ENCODE data around the gene AMFR.

The AMFR gene

GRCh38 chr16:56425439-56425832 is at the start of gene AMFR:
AMFR (minus strand) TSS chr16:56425545; CDS start chr16:56425327, 218 bp downstream.
- FAIRE-seq, result no peak

- no peak for FAIRE-seq
Observed at GRCh38 chr16:56470666-56471065, 45.3 kb upstream of the AMFR start.

DNA sequence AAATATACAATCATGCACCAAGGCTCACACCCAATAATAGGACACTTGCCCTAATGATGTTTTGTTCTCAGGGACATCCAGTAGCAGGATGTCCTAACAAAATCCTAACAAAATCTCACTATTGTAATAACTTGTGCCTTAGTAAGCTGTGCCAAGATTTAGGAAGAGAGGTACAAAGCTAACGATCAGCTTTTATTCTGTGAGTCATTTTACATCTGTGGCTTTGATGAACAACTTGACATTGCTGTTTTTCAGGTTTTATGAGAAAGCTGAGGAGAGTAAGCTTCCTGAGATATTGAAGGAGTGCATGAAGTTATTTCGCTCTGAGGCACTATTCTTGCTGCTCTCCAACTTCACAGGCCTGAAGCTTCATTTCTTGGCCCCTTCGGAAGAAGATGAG is 44.9 kb upstream of the AMFR start:
- no peak for FAIRE-seq

DNA sequence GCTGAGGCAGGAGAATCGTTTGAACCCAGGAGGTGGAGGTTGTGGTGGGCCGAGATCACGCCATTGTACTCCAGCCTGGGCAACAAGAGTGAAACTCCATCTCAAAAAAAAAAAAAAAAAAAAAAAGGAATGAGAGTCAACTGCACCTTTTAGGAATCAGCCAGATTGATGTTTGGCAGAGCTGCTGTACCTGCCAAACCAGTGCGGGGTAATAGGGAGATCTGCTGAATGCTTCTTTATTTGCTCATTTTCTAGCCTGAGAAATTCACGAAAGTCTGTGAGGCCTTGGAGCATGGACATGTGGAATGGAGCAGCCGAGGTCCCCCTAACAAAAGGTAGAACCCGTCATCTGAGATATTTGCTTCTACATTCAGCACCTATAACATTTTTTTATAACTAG is 44.4 kb upstream of the AMFR start:
- FAIRE-seq, result no peak

GRCh38 chr16:56468800-56469199 is 43.5 kb upstream of the AMFR start:
- no peak for FAIRE-seq

DNA sequence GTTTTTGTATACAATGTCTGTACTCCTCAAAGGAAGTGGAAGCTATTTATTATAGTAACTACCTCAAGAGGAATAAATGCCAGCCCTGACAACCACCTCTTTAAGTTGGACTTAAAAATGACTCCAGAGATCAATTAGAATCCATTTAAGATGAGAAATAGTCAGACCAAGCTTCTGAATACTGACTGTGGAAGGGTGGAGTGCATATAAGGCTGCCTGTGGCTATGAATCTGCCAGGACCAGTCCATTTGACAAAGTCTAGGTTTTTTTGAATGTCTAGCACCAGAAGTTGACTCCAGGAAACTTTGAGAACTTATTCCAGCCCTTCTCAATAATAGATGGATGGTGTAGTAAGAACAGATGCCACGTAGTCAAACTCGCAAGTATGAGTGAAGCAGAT is 41.0 kb upstream of the AMFR start:
- no peak for FAIRE-seq

DNA sequence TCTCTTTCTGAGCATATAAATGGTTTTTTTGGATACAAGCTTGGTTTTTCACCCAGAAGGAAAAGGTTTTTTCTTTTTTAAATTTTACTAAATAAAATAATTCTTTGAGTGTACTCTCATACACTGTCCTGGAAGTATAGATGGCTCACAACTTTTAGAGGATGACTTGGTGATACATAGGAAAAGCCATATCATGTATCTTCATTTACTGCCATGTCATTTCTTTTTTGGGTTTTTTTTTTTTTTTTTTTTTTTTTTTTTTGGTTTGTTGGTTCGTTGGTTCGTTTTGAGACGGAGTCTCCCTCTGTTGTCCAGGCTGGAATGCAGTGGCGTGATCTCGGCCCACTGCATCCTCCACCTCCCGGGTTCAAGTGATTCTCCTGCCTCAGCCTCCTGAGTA is 37.8 kb upstream of the AMFR start:
- no peak for FAIRE-seq

DNA sequence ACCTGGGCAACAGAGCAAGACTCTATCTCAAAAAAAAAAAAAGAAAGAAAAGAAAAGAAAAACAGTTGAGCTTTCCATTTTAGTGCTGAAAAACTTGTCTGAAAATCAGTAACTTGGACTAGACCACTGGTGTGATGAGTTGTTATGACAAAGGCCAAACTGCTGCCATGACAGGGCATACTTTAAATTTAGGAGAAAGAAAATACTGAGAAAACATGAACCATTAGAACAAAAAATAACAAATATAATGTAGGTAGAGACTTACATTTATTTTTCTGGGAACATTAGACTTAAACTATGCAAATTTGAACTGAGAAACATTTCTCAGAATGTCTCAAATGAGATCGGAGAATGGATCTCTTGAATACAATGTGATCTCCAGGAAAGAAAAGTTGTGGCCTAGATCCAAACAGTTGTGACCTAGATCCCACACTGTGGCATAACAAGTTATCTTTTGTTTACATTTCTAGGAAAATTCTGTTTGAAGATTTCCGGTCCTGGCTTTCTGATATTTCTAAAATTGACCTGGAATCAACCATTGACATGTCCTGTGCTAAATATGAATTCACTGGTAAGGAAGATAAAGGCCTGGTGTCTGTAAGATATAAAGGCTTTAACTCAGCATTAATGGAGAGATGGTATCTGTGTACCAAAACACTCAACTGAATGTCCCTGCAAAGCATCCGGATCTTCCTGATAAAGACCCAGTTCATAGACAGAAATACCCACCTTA is 36.9 kb upstream of the AMFR start:
- no peak for FAIRE-seq

DNA sequence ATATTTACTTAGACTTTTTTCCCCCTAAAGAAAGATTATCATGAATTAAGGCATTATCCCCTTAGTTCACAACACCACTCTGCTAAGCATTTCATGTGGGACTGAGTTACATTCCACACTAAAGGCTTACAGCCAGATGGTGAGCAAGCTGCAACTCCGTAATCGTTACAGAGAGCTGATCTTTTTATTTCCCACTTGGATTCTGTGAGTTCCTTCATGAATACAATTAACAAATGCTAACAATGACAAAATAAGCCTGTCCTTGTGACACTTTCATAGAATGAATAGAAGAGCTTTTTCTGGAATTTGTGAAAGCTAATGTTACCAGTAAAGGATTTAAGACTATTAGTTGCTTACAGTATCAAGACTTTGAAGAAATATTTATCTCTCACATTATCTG is 34.8 kb upstream of the AMFR start:
- FAIRE-seq, result no peak

DNA sequence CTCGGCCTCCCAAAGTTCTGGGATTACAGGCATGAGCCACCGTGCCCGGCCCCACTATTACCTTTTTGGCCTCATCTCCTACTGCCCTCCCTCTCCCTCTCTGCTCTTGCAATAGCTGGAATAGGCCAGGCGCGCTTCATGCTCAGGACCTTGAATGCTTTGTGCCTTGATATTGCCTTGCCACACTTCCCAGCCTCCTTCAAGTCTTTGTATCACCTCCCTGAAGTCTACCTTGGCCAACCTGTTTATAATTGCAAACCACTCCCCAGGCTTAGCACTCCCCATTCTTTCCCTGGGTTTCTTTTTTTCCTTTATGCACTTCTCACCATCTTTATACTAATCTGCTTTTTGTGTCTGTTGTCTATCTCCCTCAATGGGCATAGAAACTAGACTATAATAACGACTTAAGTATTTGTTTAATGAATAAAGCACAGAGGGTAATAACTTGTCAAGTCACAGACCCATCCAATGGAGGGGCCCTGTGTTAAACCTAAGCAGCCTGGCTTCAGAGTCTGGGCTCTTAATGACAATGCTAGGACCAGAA is 32.7 kb upstream of the AMFR start:
- FAIRE-seq, result no peak

DNA sequence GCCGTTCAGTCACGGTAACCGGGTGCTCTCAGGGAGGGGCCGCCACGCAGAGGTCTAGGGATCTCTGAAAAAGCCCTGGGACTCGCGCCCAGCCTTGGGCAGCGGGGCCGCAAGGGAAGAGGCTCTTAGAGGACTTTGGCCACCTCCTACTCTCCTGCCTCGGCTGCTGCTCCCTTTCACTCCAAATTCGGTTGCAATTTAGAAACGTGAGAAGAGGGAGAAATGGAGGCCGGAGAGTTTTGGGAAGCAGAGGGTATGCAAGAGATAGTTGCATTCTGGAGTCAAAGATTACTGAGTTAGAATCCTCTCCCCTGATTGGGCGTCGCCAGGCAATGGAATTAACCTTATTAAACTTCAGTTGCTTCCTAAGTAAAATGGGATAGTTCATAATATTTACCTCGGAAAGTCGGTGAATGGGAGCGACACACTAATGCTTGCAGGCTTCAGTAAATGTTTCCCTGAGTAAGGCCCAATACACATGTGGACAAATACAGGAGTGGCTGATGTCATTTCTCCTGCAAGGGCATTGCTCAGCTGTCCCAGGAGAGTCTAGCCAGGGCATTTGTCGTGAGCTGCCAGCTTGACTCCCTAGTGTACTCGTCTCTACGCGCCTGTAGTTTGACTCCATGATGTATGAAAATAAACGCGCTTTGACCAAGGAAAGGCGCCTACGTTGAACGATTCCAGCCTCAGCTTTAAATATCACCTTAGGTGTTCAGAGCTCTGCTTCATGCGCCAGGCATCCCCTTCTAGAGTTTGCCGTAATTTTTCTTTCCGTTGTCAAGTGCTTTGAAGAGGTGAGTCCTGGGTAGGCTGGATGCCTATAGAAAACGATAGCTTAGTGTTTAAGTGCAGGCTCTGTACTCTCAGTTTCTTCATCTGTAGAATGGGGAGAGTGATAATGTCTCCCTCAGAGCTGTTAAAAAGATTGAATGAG is 26.7 kb upstream of the AMFR start:
- no peak for FAIRE-seq

- FAIRE-seq, result peak; percentile 99
Observed at GRCh38 chr16:56450986-56451752, 25.8 kb upstream of the AMFR start, which contains the start of the genes NUDT21 and OGFOD1. NUDT21 (minus strand) TSS chr16:56451332; CDS start chr16:56451202, 130 bp downstream. OGFOD1 (plus strand) TSS chr16:56451554; CDS start chr16:56451613, 59 bp downstream.

DNA sequence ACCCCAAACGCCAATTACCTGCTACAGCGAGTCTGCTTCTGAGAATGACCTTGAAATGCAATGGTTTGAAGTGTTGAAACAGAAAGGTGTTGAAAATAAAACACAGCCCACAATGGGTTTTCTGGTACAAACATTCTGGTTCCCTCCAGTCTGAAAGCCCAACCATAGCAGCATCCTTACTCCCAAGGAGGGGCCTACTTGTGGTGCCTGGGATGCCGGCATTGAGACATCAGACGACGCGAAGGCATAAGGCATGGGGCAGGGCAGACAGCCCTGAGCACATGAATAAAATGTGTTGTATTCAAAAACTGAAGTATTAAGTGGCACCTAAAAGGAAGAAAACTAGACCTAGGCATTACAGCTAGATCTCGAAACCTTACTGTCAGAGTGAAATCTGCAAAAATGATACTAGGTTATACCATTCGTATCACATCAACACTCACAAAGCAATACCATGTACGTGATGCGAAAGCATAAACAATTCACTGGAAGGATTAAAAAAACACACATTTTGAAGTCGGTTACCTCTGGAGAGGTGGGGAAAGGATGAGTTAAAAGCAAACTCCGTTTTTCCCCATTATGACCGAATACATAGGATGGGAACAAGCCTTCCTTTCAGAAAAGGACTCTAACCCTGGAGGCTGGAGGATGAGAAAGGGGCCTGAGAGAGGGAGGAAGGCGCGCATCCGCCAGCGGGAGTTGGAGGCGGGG is 25.1 kb upstream of the AMFR start:
- no peak for FAIRE-seq

DNA sequence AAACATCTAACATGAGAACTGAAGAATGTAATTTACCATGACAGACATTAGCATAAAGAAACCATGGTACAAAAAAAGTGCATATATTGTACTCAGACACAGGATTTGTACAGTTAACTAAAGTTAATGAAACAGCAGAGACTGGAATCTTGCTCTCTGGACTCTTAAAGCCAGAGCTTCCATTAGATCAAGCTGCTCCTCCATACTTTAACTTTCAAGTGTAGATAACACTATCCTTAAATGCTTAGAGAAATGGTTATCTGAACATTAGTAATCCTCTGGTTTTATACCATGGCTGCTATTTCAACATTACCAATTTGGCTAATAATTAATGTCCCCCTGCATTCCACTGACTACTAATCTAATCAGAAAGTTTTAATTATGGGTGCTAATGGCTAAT is 22.7 kb upstream of the AMFR start:
- no peak for FAIRE-seq

DNA sequence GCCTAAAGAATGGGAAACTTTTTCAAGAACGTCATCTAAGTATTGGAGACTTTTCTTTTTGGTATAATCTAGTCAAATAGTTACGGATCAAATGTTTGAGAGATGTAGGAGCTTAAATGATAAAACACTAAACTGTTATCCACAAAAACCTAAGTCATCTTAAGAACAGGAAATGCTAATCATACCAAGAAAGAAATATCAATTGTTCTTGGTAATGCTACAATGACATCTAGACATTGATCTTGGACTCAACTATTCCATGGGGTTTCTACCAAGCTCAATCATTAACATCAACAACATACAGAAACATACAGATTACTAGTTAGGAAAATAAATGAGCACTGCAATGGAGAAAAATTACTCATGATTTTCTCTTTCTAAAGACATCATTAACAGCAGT is 21.9 kb upstream of the AMFR start:
- FAIRE-seq, result no peak

- FAIRE-seq, result no peak
Observed at GRCh38 chr16:56438038-56438437, 12.7 kb upstream of the AMFR start.

DNA sequence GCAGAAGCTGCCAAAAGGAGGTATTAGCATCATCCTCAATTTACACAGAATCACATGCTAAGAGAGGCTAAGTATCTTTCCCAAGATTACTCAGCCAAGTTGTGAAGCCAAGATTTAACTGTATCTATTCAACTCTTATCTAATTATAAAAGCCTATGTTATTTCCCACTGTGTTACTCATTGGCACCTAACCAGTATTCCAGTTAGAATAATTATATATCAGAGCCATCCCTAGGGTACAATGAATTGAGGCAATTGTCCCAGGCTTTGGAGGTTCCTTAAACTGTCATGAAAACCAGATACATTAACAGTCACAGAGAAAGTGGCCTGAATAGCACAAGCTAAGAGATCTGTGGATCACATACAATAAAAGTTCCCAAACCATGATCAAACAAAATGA is 10.9 kb upstream of the AMFR start:
- FAIRE-seq, result no peak

DNA sequence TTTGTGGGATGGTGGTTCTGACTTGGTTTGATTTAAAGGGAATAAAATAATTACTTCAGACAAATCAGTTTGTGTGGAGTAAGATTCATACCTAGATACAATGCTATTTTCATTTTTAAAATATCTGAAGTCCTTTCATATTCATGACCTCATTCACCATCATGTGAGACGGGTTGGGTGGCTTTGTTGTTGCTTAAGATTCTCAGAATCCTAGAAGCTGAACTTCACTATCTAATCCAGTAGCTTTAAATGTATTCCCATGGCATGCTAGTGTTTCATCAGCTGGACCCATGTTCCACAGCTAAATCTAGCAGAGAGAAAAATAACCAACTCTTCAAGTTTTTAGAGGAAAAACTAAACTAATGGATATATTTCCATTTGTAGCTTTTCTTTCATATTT is 2.7 kb upstream of the AMFR start:
- FAIRE-seq, result no peak

- no peak for FAIRE-seq
Observed at GRCh38 chr16:56426585-56426984, 1.2 kb upstream of the AMFR start.

GRCh38 chr16:56424791-56425438 is 430 bp downstream of the AMFR start:
- no peak for FAIRE-seq

DNA sequence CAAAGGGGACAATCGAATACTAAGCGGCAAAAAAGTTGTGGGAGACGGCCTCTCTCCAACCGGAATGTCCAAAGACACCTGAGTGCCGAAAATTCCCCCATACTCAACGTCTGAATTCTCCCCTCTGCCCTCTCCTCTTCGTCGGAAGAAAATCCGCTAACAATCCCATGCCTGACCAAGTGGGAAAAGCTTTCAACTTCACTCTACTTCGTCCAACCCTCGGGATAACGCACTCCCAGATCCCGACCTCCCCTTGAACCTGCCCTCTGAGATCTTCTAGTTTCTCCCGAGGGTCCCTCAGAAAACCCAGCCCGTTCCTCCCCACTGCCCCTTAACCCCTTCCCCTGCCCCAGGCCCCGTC is 961 bp downstream of the AMFR start:
- FAIRE-seq, result no peak

Measured in G401.6 (cell line).